HL-60/S4 treated with phorbol 12-myristate 13-acetate at 8.2 ng/mL for 4 days and 3 days (cell line): ENCODE results near the gene CHRNG.
"Not testable (repeated sequence)": the region's sequence is repeated elsewhere in the genome, so short reads cannot be mapped to it uniquely, and the experiment has no call there.

Experiments
- in situ Hi-C: fragments of 300-500 bp; cut with MboI; formaldehyde crosslinking; loops from 2 replicates; pipeline ENCODE4 v1.15.0; 2022; ENCODE audit warnings: low sequenced_read_pairs

CHRNG gene

DNA sequence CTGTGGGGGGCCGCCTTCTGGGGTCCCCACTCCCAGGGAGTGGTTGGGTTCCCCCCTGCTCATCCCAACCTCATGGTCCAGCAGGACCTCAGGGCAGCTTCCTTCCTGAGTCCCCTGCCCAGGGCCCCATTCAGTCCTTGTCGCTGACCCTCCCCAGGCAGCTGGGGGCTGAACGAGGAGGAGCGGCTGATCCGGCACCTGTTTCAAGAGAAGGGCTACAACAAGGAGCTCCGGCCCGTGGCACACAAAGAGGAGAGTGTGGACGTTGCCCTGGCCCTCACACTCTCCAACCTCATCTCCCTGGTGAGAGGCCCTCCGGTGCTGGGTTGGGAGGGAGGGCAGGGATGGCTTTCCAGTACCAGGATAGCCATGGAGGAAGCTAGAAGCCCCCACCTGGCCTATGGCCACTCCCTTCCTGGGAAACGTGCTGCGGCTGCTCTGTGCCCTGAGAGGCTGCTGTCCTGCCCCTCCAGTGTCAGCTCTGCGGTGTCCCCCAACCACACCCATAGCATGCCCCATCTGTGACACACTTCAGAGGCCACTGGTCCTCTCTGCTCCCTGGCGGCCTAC lies 13.0 kb upstream of the CHRNG start:
- in situ Hi-C loops, result no loop called here

DNA sequence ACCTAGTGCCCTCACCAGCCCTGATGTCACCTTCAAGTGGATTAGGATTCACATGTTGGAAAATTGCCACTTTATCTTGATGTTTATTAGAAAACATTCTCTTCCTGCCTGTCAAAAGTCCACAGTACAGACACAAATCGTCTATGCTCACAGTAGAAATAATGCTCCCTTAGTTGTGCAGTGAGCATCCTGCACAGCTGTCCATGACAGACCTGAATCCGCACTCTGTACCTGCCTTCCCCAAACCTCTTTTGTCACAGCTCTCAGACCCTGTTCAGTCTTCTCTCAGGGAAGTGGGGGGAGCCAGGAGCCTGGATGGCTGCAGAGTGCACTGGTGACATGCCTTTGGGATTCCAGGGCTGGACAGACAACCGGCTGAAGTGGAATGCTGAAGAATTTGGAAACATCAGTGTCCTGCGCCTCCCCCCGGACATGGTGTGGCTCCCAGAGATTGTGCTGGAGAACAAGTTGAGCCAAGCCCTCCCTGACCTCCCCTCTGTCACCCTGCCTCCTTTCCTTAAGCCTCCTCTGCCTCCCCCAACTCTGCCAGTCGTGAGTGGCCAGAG lies 11.5 kb upstream of the CHRNG start:
- in situ Hi-C loops, result no loop called here

DNA sequence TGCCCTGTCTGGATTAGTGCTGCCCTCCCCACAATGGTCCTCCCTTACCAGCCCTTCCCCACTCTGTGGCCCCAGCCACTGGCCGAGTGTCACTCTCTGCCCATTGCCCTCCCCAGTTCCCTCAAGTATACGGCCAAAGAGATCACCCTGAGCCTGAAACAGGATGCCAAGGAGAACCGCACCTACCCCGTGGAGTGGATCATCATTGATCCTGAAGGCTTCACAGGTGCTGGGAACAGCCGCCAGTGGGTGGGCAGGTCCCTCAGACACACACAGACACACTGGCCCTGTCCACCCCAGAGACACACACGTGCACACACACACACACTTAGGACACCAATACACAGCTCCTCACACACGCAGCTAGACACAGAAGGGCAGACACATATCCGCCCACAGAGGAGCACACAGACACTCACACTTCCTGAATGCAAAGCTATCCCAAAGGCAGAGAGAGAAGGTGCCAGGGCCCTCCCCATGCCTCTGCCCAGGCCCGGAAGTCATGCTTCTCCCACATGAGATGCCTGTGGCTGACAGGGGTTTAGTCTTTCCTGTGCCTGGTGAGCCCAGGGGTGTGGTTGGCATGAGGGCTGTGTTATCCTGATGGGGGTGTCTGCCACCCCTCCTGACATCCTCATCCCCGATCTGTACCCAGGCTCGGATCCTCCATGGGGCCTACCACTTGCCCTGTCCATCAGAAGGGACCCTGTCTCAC lies 10.6 kb upstream of the CHRNG start:
- in situ Hi-C loops, result no loop called here

DNA sequence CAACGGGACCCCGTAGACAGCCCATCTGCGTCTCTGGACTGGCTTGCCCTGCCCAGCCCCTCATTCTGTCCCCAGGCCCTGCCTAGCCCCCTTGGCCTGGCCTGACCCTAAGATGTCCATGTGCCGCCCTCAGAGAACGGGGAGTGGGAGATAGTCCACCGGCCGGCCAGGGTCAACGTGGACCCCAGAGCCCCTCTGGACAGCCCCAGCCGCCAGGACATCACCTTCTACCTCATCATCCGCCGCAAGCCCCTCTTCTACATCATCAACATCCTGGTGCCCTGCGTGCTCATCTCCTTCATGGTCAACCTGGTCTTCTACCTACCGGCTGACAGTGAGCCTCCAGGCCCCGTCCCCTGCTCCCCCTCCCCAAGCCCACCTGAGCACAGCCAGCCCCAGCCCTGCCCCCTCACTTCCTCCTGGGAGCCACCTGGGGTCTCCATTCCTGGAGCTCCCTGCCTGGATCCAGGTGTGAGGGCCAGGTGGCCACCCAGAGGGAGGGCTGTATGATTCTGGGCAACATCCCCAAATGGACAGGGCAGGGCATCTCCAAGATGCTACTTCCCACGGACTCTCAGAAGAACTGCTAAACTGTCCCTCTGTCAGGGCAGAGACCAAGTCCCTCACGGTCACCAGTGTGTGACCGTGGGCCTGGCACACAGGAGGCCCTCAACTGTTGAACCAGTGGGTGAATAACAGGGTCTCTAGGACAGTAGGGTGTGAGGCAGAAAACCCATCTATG lies 9.5 kb upstream of the CHRNG start:
- in situ Hi-C loops, result no loop called here

DNA sequence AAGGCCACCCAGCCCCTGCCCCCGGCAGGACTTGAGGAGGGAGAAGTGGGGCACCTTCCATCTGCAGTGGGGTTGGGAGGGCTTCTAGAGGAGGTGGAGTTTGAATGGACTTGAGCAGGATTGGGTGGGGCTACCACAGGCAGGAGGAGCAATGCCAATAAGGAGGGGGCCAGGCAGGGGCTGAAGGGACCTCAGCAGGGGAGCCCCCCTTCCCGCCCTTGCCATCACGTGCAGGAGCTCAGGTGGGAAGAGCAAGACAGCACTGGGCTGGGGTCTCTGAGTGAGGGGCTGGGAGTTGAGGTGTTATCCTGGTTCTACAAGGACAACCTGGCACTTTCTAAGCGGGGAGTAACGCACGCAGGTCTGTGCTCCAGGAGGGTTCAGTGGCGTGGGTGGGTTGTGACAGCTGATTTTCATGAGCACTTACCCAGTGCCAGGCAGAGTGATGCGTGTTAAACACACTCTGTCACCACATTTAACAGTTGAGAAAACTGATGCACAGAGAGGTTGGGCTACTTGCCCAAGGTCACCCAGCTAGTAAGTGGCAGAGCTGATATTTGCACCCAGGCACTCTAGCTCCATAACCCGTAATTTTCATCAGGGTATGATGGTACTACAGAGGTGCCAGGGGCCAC lies 8.7 kb upstream of the CHRNG start:
- in situ Hi-C loops, result no loop called here

DNA sequence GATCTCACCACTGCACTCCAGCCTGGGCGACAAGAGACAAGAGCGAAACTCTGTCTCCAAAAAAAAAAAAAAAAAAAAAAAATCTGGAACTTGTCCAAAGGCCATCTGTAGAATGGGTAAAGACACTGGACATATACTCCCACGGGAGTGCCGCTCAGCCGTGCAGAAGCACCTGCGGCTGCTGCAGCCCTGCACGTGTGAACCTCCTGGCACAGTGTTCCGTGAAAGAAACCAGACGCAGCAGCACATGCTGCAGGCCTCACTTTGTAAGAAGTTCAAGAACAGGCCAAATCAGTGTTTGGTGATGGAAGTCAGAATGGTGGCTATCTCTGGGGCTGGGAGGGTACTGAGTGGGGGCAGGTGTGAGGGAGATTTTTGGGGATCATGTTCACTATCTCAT lies 7.1 kb upstream of the CHRNG start:
- in situ Hi-C loops, result no loop called here

DNA sequence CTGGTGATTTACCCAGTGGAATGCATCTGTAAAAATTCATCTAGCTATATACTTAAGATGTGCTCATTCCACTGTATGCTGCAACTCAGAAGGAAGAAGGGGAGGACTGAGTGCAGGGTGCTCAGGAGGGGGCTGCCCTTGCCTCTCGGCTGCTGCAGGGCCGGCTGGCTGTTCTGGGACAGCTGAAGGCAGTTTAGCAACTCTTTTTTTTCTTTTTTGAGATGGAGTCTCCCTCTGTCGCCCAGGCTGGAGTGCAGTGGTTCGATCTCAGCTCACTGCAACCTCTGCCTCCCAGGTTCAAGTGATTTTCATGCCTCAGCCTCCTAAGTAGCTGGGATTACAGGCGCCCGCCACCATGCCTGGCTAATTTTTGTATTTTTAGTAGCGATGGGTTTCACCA lies 6.7 kb upstream of the CHRNG start:
- in situ Hi-C loops, result not testable (repeated sequence)

DNA sequence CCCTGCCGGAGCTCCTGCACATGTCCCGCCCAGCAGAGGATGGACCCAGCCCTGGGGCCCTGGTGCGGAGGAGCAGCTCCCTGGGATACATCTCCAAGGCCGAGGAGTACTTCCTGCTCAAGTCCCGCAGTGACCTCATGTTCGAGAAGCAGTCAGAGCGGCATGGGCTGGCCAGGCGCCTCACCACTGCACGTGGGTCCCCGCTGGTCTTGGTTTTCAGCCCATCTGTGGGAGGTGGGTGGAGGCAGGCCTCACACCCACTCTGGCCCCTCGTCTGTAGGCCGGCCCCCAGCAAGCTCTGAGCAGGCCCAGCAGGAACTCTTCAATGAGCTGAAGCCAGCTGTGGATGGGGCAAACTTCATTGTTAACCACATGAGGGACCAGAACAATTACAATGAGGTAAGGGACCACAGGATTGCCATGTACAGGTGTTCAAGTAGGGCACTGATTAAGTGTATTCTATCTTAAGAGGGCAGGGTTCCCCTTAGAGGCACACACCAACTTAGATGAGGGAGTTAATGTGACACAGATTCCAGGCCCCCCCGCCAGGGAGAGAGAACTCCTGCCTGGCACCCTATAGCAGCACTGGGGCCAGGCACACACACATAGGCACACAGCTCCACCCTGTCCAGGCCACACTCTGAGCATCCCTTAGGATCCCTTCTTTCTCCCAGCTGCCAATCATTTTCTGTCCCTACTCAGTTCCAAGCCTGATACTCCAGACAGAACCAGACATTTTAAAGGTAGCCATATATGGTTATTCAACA lies 5.4 kb upstream of the CHRNG start:
- in situ Hi-C loops, result no loop called here

DNA sequence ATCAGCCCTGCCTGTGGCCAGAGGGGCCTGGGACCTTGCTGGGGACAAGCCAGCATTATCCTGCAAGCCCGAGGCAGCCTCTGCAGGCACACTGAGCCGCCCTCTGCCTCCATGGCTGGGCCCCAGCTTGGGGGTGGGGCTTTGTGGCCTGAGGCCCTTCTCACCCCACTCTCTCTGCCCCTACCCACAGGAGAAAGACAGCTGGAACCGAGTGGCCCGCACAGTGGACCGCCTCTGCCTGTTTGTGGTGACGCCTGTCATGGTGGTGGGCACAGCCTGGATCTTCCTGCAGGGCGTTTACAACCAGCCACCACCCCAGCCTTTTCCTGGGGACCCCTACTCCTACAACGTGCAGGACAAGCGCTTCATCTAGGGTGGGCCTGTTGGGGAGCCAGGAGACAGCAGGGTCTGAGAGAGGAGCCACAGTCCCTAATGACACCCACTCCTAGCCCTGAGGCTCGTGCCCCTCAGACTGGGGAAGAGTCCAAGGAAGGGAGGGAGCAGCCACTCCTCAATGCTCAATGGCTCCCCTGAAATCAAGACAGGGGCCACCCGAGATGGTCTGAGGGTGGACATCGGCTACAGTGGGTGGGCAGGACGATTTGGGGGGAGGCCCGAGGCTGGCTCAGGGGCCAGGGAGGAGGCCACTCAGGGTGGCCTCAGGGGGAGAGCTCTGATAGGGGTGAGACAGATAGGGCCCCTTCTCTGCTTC lies 4.4 kb upstream of the CHRNG start:
- in situ Hi-C loops, result no loop called here

DNA sequence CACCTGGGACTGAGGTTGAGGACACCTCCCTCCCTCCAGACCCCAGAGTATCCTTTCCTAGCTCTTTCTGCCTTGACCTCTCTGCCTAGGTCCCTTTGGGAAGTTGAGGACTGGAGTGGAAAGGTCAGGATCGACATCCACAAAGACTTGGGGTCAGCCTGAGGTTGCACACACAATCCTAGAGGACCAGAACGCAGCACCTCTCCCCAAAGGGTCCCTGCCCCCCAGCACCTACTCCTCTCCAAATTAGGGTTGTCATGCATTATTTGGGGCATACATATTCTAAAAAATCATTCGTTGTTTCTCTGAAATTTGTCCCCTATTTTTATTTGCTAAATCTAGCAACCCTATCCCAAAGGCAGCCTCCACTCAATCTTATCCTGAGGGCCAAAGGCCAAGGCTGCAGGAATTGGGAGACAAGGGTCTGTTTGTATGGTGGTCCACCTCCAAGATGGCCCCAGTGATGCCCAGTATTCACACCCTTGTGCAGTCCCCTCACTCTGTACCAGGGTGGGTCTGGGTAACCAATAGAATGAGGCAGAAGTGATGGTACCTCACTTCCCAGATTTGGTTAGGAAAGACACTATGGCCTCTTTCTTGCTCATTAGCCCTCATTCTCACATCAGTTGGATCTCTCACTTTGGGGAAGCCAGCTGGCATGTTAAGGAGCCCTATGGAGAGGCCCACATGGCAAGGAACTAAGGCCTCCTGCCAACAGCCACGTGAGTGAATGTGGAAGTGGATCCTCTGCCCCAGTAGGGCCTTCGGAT lies 3.5 kb upstream of the CHRNG start:
- in situ Hi-C loops, result no loop called here

DNA sequence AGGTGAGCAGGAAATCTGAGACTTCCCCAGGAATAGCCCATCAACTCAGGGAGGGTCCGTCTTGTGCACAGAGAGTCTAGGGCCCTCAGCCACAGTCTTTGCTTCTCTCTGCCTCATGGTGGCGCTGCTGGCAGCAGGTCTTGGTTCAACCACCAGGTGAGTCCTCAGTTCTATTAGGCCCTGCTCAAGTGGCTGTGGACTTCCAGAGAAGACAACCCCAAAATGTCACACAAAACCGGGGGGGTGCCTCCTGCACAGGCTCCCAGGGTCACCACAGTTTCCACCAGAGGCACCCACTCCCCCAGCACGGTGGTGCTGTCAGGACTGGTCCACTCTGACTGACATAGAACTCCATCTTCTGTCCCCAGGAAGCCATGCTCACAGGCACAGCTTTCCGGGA lies 2.4 kb upstream of the CHRNG start:
- in situ Hi-C loops, result no loop called here

DNA sequence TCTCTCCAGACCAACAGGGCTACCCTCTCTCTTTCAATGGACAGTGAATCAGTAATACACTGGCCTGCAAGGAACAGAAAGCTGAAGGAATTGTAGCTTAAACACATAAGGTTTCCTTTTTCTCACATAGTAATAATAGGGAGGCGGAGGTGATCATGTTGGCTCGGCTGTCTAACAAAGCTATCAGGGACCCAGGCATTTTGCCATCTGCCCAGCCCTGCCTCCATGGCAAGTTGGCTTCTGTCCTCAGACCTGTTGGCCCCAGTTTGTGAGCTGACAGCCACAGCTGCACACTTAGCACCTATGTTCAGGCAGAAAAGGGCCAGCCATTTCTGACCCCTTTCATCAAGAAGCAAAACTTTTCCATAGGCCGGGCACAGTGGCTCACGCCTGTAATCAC lies 2.0 kb upstream of the CHRNG start:
- in situ Hi-C loops, result no loop called here

DNA sequence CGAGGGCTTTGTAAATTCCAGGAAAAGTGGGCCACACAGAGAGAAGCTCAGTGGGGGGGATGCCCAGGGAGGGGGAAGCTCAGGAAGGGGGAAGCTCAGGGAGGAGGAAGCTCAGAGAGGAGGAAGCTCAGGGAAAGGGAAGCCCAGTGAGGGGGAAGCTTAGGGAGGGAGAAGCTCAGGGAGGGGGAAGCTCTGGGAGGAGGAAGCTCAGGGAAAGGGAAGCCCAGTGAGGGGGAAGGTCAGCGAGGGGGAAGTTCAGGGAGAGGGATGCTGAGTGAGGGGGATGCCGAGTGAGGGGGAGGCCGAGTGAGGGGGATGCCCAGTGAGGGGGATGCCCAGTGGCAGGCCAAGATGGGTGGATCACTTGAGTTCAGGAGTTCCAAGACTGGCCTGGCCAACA lies 821 bp upstream of the CHRNG start:
- in situ Hi-C loops, result no loop called here

DNA sequence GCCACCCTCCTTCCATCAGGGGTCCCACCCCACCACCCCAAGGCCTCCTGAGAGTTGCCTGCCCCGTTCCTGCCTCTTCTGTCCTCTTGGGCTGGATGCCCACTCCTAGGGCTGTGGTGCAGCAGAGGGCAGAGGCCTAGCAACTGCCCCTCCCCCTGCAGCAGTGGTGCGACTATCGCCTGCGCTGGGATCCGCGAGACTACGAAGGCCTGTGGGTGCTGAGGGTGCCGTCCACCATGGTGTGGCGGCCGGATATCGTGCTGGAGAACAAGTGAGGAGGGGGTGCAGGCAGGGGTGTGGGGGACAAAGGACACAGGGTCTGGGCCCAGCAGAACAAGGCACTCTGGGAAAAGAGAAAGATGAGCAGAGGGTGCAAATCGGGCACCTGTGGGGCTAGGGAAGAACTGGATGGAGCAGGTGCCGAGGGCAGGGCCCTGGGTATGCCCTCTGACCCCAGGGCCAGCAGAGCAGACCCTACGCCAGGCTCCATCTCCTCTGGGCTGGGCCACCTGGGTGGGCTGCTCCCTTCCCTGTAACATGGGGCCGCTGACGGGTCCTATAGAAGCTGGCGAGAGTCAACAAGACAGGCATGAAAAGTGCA lies 1.0 kb downstream of the CHRNG start:
- in situ Hi-C loops, result no loop called here

DNA sequence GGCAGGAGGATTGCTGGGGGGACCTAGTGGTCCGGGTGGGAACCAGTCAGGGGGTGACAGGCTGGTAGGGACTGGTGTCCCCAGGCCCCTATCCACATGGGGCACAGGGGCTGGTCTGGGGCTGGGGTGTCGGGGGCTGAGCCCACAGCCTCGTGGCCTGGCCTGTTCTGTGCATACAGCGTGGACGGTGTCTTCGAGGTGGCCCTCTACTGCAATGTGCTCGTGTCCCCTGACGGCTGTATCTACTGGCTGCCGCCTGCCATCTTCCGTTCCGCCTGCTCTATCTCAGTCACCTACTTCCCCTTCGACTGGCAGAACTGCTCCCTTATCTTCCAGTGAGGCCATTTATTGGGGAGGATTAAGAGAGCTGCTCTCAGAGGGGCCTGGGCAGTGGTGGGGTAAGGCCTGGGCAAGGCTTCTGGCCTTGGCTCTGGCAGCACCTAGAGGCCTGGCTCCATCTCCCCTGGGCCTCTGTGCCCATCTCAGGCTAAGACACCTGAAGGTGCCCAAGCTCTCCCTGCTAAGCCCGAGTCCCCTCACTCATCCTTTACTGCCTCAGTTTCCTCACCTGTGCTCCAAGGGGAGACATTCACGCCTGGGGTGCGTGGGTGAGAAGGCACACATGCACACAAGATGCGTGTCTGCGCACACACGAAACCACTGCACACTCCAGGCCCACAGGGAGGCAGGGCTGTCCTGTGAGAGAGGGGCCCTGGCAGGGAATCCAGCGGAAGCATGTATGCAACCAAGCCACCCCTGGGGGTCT lies 1.9 kb downstream of the CHRNG start:
- in situ Hi-C loops, result no loop called here

DNA sequence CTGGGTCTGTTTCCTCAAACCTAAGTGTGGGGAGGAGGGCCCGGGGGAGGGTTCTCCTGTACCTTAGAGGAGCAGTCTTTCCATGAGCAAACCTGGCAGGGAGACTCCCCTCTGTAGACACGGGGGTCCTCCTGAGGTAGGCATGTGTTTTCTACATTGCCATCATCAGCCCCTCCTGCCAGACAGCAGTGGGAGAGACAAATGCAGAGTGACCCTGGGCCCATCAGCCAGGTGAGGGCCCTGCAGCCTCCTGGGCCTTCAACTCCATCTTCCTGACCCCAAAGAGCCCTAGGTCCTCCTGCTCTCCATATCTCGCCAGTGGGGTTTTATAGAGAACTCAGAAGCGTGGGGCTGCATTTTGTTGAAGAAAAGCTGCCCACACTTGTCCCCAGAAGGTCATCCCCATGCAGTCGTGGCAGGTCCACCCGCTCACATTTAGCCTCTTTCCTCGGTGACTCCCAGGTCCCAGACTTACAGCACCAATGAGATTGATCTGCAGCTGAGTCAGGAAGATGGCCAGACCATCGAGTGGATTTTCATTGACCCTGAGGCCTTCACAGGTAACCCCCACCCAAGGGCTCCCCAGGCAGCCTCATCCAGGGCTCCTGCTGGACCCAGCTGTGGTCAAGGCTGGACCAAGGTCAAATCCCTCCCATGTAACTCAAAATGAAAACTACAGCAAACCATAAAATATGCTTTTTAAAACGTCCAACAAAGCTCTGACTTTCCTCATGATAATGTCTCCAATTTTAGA lies 2.6 kb downstream of the CHRNG start:
- in situ Hi-C loops, result no loop called here

DNA sequence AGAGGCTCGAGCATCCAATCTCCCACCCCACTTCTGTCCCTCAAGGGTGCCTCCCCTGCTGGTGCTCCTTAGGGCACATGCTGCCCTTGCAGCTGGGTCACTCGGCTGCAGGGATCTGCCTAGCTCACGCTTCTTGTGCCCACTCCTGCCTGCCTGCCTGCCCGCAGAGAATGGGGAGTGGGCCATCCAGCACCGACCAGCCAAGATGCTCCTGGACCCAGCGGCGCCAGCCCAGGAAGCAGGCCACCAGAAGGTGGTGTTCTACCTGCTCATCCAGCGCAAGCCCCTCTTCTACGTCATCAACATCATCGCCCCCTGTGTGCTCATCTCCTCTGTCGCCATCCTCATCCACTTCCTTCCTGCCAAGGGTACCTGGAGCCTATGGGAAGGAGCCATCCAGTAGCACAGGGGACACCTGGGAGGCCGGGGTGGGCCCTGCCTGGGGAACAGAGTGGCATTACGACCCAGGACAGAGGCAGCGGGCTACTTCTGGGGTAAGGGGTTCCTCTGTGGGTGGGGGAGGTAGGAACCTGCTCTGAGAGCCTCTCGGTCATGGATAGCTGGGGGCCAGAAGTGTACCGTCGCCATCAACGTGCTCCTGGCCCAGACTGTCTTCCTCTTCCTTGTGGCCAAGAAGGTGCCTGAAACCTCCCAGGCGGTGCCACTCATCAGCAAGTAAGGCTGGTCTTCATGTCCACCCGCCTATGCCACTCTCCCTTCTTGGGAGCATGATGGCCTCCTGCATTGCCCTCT lies 3.4 kb downstream of the CHRNG start:
- in situ Hi-C loops, result no loop called here
